ENCODE results near the gene ASTN2.

ASTN2 gene

DNA sequence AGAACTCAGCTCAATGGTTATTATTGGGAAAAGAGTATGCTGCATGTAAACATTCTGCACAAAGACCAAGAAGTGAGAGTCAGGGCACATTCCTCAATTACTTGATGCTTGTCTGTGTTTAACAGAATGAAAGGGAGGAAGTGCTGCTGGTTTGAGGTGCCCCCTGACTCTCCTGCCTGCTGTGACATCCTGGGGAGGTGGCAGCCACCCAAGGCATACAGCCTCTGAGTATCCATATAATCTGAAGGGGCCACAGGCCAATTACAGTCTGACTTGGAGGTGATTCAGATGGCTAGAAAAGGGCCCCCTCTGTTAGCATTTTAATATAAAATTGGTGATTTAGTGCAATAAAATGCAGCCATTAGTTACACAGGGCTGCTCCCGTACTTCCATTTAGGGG, 313.8 kb downstream of the ASTN2 start:
- TF ChIP-seq, protein P1, sequence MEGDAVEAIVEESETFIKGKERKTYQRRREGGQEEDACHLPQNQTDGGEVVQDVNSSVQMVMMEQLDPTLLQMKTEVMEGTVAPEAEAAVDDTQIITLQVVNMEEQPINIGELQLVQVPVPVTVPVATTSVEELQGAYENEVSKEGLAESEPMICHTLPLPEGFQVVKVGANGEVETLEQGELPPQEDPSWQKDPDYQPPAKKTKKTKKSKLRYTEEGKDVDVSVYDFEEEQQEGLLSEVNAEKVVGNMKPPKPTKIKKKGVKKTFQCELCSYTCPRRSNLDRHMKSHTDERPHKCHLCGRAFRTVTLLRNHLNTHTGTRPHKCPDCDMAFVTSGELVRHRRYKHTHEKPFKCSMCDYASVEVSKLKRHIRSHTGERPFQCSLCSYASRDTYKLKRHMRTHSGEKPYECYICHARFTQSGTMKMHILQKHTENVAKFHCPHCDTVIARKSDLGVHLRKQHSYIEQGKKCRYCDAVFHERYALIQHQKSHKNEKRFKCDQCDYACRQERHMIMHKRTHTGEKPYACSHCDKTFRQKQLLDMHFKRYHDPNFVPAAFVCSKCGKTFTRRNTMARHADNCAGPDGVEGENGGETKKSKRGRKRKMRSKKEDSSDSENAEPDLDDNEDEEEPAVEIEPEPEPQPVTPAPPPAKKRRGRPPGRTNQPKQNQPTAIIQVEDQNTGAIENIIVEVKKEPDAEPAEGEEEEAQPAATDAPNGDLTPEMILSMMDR (conservative IDR thresholded peaks at IDR 0.05; ENCODE audit: low read depth, low read length) = no peak
- H3K79me2 ChIP-seq (ENCODE audit: insufficient read depth, low read depth) = no peaks in the 10 kb centered on the region

DNA sequence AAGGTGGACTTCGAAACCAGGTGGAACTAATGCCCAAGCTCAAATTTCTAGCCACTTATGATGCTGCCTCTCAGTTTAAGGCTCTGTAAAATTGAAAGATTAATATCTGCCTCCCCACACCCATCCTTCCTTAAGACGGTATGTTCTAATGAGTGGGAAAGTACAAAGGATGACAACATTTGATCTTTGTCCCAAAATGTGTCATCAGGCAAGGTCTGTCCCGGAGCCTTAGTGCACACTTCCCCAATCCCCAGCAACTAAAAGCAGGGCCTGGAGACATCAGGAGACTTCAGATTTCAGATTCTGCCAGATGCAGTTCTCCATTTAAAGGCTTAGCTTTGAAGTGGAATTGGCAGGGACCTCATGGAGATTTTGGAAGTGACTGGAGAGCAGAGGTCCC, 316.5 kb downstream of the ASTN2 start:
- Histone ChIP-seq H3K27me3 (ENCODE audit: insufficient read depth, low read depth) (no peaks in the 10 kb centered on the region), H3K4me3 (IDR thresholded peaks at IDR 0.05; ENCODE audit: insufficient read depth, low read depth, low read length) (no peak overlapping the region), H3K4me1 (ENCODE audit: low read depth, poor library complexity, severe bottlenecking) (peaks cover 5% of the 10 kb centered on the region), H2AFZ (ENCODE audit: low read depth) (no peak overlapping the region), H3K4me2 (no peak overlapping the region), H3K27ac (no peak overlapping the region), H4K20me1 (ENCODE audit: insufficient read depth) (no peaks in the 10 kb centered on the region), H3K36me3 (ENCODE audit: insufficient read depth) (no peaks in the 10 kb centered on the region), H3K9ac (no peak overlapping the region), H3K79me2 (ENCODE audit: insufficient read depth, low read depth) (no peaks in the 10 kb centered on the region)
- TF ChIP-seq, protein P1 (conservative IDR thresholded peaks at IDR 0.05; ENCODE audit: low read depth, low read length) = no peak

More for the DNA sequence above, 313.8 kb downstream of the ASTN2 start:
- no peak overlapping the region for H3K9ac ChIP-seq
- H3K4me2 ChIP-seq = no peak overlapping the region
- no peaks in the 10 kb centered on the region for H3K27me3 ChIP-seq (ENCODE audit: insufficient read depth, low read depth)
- no peaks in the 10 kb centered on the region for H4K20me1 ChIP-seq (ENCODE audit: insufficient read depth)
- H3K27ac ChIP-seq = no peak overlapping the region
- H3K36me3 ChIP-seq (ENCODE audit: insufficient read depth) = no peaks in the 10 kb centered on the region
- peaks cover 15% of the 10 kb centered on the region for H3K4me1 ChIP-seq (ENCODE audit: low read depth, poor library complexity, severe bottlenecking)
- H3K4me3 ChIP-seq (IDR thresholded peaks at IDR 0.05; ENCODE audit: insufficient read depth, low read depth, low read length) = no peak overlapping the region
- no peak overlapping the region for H2AFZ ChIP-seq (ENCODE audit: low read depth)

DNA sequence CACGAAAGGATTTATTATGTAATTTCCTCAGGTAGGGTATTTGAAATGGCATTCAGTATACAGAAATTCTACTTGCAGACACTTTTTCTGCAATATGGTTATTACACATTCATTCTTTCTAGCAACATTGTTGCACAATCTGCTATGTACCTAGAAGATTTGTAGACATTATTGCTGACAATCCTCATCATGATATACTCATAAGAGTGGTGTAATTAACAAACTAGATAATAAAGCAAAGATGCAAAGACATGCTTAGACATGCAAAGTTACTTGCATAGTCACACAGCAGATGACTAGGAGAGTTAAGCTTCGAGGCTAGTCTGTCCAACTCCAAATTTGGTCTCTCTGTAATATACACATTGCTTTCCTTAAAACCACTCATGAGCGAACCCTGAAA, 317.1 kb downstream of the ASTN2 start:
- Histone ChIP-seq H3K4me3 (IDR thresholded peaks at IDR 0.05; ENCODE audit: insufficient read depth, low read depth, low read length) (no peak overlapping the region), H3K4me2 (no peak overlapping the region), H3K27ac (no peak overlapping the region), H2AFZ (ENCODE audit: low read depth) (no peak overlapping the region), H3K9ac (no peak overlapping the region), H3K79me2 (ENCODE audit: insufficient read depth, low read depth) (no peaks in the 10 kb centered on the region), H4K20me1 (ENCODE audit: insufficient read depth) (no peaks in the 10 kb centered on the region), H3K27me3 (ENCODE audit: insufficient read depth, low read depth) (no peaks in the 10 kb centered on the region), H3K4me1 (ENCODE audit: low read depth, poor library complexity, severe bottlenecking) (peaks cover 2% of the 10 kb centered on the region), H3K36me3 (ENCODE audit: insufficient read depth) (no peaks in the 10 kb centered on the region)
- TF ChIP-seq, protein P1 (conservative IDR thresholded peaks at IDR 0.05; ENCODE audit: low read depth, low read length) = no peak

DNA sequence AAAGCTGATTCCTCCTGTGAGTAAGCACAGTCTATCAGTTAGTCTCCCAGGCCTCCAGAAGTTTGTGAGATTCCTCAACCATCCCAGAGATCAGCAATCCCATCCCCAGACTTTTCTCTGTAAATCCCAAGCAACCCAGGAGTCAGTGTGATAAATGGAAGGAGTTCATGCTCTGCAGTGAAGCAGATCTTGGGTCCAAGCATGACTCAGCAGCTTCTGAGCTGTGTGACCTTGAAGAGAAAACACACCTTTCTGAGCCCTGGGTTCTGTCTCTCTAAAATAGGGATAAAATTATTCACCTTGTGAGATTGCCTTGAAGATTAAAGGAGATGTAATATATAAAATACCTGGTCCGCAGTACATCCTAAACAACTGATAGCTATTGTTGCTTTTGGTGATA, 318.7 kb downstream of the ASTN2 start:
- Histone ChIP-seq H3K9ac (no peak overlapping the region), H4K20me1 (ENCODE audit: insufficient read depth) (no peaks in the 10 kb centered on the region), H3K4me2 (no peak overlapping the region), H3K4me1 (ENCODE audit: low read depth, poor library complexity, severe bottlenecking) (peaks cover 6% of the 10 kb centered on the region), H2AFZ (ENCODE audit: low read depth) (no peak overlapping the region), H3K4me3 (IDR thresholded peaks at IDR 0.05; ENCODE audit: insufficient read depth, low read depth, low read length) (no peak overlapping the region), H3K27ac (no peak overlapping the region), H3K79me2 (ENCODE audit: insufficient read depth, low read depth) (no peaks in the 10 kb centered on the region), H3K36me3 (ENCODE audit: insufficient read depth) (no peaks in the 10 kb centered on the region), H3K27me3 (ENCODE audit: insufficient read depth, low read depth) (no peaks in the 10 kb centered on the region)
- TF ChIP-seq, protein P1 (conservative IDR thresholded peaks at IDR 0.05; ENCODE audit: low read depth, low read length) = no peak
